Tibial artery (tissue), 4 donors: Measurements from ENCODE around the gene NFATC3.
"Not testable (repeated sequence)": the region's sequence is repeated elsewhere in the genome, so short reads cannot be mapped to it uniquely, and the experiment has no call there.

Source experiments
- DNase-seq, 2 donors: peaks; one replicate each; pipeline ENCODE4 v3.0.0-alpha.2; 2019
- H3K27ac ChIP-seq, 2 donors: fragments of 200-600 bp; sonication (generic) in 1 of 2; 1 replicate in 1 of 2; 2 replicates in 1 of 2; pipeline ENCODE4 v1.5.1; 2018 to 2019; ENCODE audit warnings: mild to moderate bottlenecking in 1 of 2
- H3K27me3 ChIP-seq, 2 donors: fragments of 200-600 bp; sonication (generic) in 1 of 2; one replicate each; pipeline versions ENCODE4 v1.5.1 to v1.6.0; 2016 to 2019
- H3K36me3 ChIP-seq, 3 donors: fragments of 200-600 bp; sonication (generic) in 2 of 3; one replicate each; pipeline ENCODE4 v1.5.1; 2016 to 2019; ENCODE audit warnings: mild to moderate bottlenecking in 2 of 3
- H3K4me1 ChIP-seq, 4 donors: fragments of 200-600 bp; sonication (generic) in 2 of 4; 1 replicate in 3 of 4; 2 replicates in 1 of 4; pipeline ENCODE4 v1.5.1; 2016 to 2019
- H3K4me3 ChIP-seq, 2 donors: fragments of 200-600 bp; sonication (generic) in 1 of 2; 1 replicate in 1 of 2; 2 replicates in 1 of 2; pipeline ENCODE4 v1.5.1; 2018 to 2019; ENCODE audit warnings: mild to moderate bottlenecking in 2 of 2
- H3K9me3 ChIP-seq, 3 donors: fragments of 200-600 bp; sonication (generic) in 1 of 3; one replicate each; pipeline ENCODE4 v1.5.1; 2016 to 2019
- intact Hi-C: fragments of 100-400 bp; cut with DNase I; formaldehyde crosslinking; loops from one replicate; pipeline ENCODE4 v1.15.0; 2023; ENCODE audit warnings: low total_unique reads
- TF ChIP-seq, protein P1 (sequence below), 2 experiments: fragments of 200-600 bp in 1 of 2; fragments of 450-650 bp in 1 of 2; IDR thresholded peaks; one replicate each; pipeline ENCODE4 v1.5.1; 2017 to 2019; ENCODE audit warnings: antibody characterized with exemption in 2 of 2, mild to moderate bottlenecking in 1 of 2, moderate library complexity in 1 of 2

Gene NFATC3

DNA sequence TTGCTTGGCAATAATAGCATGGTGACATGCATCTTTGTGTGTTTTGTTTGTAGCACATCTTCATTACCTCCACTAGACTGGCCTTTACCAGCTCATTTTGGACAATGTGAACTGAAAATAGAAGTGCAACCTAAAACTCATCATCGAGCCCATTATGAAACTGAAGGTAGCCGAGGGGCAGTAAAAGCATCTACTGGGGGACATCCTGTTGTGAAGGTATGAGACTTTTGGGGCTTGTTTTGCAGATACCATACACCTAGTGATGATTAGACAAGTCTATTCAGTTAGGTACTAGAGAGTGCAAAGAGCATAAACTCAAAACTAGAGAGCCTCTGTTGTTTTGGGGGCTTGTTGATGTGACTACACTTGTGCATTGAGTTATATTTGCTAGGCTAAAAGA is 41.2 kb downstream of the NFATC3 start:
- intact Hi-C loops = no loop called here
- peaks cover 0 to 8% (median 6%) of the 10 kb centered on the region in 4 donors for H3K4me1 ChIP-seq
- H3K27ac ChIP-seq = no peak overlapping the region
- no peak overlapping the region for H3K4me3 ChIP-seq
- no peak for DNase-seq
- peaks cover 0 to 20% (median 0%) of the 10 kb centered on the region in 3 donors for H3K36me3 ChIP-seq
- TF ChIP-seq, protein P1, sequence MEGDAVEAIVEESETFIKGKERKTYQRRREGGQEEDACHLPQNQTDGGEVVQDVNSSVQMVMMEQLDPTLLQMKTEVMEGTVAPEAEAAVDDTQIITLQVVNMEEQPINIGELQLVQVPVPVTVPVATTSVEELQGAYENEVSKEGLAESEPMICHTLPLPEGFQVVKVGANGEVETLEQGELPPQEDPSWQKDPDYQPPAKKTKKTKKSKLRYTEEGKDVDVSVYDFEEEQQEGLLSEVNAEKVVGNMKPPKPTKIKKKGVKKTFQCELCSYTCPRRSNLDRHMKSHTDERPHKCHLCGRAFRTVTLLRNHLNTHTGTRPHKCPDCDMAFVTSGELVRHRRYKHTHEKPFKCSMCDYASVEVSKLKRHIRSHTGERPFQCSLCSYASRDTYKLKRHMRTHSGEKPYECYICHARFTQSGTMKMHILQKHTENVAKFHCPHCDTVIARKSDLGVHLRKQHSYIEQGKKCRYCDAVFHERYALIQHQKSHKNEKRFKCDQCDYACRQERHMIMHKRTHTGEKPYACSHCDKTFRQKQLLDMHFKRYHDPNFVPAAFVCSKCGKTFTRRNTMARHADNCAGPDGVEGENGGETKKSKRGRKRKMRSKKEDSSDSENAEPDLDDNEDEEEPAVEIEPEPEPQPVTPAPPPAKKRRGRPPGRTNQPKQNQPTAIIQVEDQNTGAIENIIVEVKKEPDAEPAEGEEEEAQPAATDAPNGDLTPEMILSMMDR (IDR thresholded peaks at IDR 0.05) = no peak
- no peaks in the 10 kb centered on the region for H3K27me3 ChIP-seq
- H3K9me3 ChIP-seq = no peaks in the 10 kb centered on the region

DNA sequence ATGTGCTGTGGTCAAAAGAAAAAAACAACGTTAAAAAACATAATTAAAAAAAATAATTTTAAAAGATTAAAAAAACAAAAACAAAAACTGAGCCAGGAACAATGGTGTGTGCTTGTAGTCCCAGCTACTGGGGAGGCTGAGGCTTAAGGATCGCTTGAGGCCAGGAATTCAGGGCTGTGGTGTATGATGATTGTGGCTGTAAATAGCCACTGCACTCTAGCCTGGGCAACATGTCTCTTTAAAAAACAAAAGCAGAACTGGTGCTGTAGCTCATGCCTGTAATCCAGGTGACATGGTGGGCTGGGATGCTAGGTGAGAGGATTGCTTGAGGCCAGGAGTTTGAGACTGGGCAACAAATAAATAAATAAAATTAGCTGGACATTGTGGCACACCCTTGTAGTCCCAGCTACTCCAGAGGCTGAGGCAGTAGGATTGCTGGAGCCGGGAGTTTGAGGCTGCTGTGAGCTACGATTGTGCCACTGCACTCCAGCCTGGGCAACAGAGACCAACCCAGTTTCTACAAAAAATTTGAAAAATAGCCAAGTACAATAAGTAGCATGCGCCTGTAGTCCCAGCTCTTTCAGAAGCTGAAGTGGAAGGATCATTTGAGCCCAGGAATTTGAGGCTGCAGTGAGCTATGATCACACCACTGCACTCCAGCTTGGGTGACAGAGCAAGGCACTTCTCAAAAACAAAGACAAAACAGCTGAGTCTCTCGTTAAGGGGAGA is 43.6 kb downstream of the NFATC3 start:
- intact Hi-C loops = no loop called here
- H3K27ac ChIP-seq = peak overlapping the region in 1 of 2 donors; percentile 29
- H3K4me1 ChIP-seq = peaks cover 0 to 20% (median 9%) of the 10 kb centered on the region in 4 donors
- H3K36me3 ChIP-seq = peaks cover 0 to 13% (median 0%) of the 10 kb centered on the region in 3 donors
- H3K9me3 ChIP-seq = no peaks in the 10 kb centered on the region
- TF ChIP-seq, protein P1 (IDR thresholded peaks at IDR 0.05) = no peak
- no peaks in the 10 kb centered on the region for H3K27me3 ChIP-seq
- no peak for DNase-seq
- H3K4me3 ChIP-seq = no peak overlapping the region

DNA sequence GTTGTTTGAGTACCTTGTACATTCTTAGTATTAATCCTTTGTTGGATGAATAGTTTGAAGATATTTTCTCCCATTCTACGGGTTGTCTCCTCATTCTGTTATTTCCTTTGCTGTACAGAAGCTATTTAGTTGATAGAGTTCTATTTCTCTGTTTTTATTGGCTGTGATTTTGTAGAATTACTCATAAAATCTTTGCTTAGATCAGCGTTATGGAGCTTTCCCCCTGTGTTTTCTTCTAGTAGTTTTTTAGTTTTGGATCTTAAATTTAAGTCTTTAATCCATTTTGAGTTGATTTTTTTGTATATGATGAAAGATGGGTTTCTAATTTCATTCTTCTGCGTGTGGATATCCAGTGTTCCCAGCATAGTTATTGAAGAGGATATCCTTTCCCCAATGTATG is 45.4 kb downstream of the NFATC3 start:
- Histone ChIP-seq H3K27me3 (no peaks in the 10 kb centered on the region), H3K4me1 (peaks cover 0 to 20% (median 9%) of the 10 kb centered on the region in 4 donors), H3K4me3 (no peak overlapping the region), H3K27ac (no peak overlapping the region), H3K9me3 (no peaks in the 10 kb centered on the region), H3K36me3 (peaks cover 0 to 13% (median 0%) of the 10 kb centered on the region in 3 donors)
- intact Hi-C loops = loop anchor here (5.0 kb wide), 1 partner anchor 807 kb away; no protein-coding TSS in a partner anchor
- TF ChIP-seq, protein P1 (IDR thresholded peaks at IDR 0.05) = no peak
- DNase-seq = no peak

DNA sequence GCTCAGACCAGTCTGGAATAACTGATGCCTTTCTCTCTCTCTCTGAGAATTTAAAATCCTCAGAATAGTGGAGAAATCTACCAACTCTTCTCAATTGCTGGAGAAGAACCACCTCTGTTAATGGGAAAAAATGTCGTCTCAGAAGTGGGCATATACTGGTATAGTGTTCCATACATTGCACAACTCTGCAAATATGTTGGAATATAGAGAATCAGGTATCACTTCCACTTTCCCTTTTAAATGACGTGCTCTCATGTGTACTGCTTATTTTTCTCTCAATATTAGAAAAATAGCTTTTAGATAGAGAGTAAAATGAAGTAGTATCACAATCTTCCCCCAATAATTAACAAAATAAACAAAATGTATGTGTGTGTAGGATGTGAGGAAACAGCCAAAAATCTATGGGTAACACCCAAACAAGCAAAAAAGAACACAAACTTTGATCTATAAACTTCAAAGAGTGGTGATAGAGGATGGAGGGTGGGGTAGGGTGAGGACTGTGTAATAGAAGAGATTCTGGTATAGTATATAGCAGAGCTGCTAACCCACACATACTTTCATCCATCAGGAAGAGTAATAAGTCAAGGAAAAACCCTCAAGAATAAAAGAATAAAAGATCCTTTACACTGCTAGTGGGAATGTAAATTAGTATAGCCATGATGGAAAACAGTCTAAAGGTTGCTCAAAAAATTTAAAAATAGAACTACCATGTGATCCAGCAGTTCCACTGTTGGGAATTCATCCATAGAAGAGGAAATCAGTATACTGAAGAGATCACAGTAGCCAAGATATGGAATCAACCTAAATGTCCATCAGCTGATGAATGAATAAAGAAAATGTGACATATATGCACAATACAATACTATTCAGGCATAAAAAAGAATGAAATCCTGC is 46.9 kb downstream of the NFATC3 start:
- Histone ChIP-seq H3K36me3 (peaks cover 0 to under 1% (median 0%) of the 10 kb centered on the region in 3 donors), H3K27me3 (no peaks in the 10 kb centered on the region), H3K9me3 (no peaks in the 10 kb centered on the region), H3K4me1 (peaks cover 0 to 20% (median 9%) of the 10 kb centered on the region in 4 donors), H3K27ac (no peak overlapping the region), H3K4me3 (no peak overlapping the region)
- intact Hi-C loops = loop anchor here (5.0 kb wide), 1 partner anchor 805 kb away; no protein-coding TSS in a partner anchor
- no peak for DNase-seq
- TF ChIP-seq, protein P1 (IDR thresholded peaks at IDR 0.05) = no peak

DNA sequence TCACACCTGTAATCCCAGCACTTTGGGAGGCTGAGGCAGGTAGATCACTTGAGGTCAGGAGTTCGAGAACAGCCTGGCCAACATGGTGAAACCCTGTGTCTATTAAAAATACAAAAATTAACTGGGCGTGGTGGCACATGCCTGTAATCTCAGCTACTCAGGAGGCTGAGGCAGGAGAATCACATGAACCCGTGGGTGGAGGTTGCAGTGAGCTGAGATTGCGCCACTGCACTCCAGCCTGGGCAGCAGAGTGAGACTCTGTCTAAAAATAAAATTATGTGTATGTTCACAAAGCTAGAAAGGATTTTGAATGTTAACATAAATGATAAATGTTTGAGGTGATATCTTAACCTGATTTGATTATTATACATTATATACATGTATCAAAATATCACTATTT is 47.8 kb downstream of the NFATC3 start:
- not testable (repeated sequence) for H3K9me3 ChIP-seq, H3K27ac ChIP-seq, H3K36me3 ChIP-seq, H3K27me3 ChIP-seq, DNase-seq, H3K4me3 ChIP-seq
- intact Hi-C loops = loop anchor here (5.0 kb wide), 1 partner anchor 804 kb away; no protein-coding TSS in a partner anchor
- peaks cover 0 to 20% (median 9%) of the 10 kb centered on the region in 4 donors for H3K4me1 ChIP-seq
